PC-9 (cell line): ENCODE data around the gene CDH13. TPM values are rescaled to one million over a fixed set of nuclear protein-coding genes. Genes with fewer than 3 reads are reported as not detected.

Source experiments
- BruUV-seq: library from RNA; stranded (reverse); fragments of 400-500 nt; replicated peaks from 2 replicates; lab custom pipeline; 2021; lab: Mats Ljungman, UMichigan
- CTCF ChIA-PET: fragments of 300-600 bp; sonication (Branson Sonifier 250); formaldehyde crosslinking; loops from one replicate; lab custom pipeline; 2022; ENCODE audit warnings: antibody characterized with exemption; lab: Charles Lee
- POLR2A ChIA-PET: fragments of 300-600 bp; sonication (Branson Sonifier 250); formaldehyde crosslinking; loops from one replicate; lab custom pipeline; 2022; ENCODE audit warnings: antibody characterized with exemption; ENCODE audit not compliant: unreplicated experiment; lab: Charles Lee
- DNase-seq, 2 experiments: peaks; one replicate each; pipeline versions ENCODE4 v3.0.0 to v3.0.0-alpha.2; 2015 to 2022; ENCODE audit warnings: mixed read lengths in 1 of 2
- H2AFZ ChIP-seq: fragments of 200-600 bp; sonication (generic); 2 replicates; pipeline ENCODE4 v1.8.1; 2017; ENCODE audit warnings: antibody characterized with exemption
- H3F3A ChIP-seq: fragments of 200-600 bp; sonication (generic); 2 replicates; pipeline ENCODE4 v1.8.1; 2017; ENCODE audit warnings: antibody characterized with exemption, mild to moderate bottlenecking, low read depth; ENCODE audit not compliant: insufficient read depth
- H3K27ac ChIP-seq: fragments of 200-600 bp; sonication (generic); 2 replicates; pipeline ENCODE4 v1.6.1; 2016; ENCODE audit warnings: mixed run types
- H3K27me3 ChIP-seq: fragments of 200-600 bp; sonication (generic); 2 replicates; pipeline ENCODE4 v1.6.1; 2016; ENCODE audit warnings: low read depth, mixed run types; ENCODE audit not compliant: insufficient read depth
- H3K36me3 ChIP-seq: fragments of 200-600 bp; sonication (generic); 2 replicates; pipeline ENCODE4 v1.6.1; 2016; ENCODE audit warnings: low read depth, mixed run types
- H3K4me1 ChIP-seq: fragments of 200-600 bp; sonication (generic); replicated peaks from 2 replicates; pipeline ENCODE4 v1.6.1; 2016; ENCODE audit warnings: mixed run types; ENCODE audit not compliant: insufficient read depth
- H3K4me2 ChIP-seq: fragments of 200-600 bp; sonication (generic); 2 replicates; pipeline ENCODE4 v1.6.1; 2017; ENCODE audit warnings: mixed run types
- H3K4me3 ChIP-seq: fragments of 200-600 bp; sonication (generic); 2 replicates; pipeline ENCODE4 v1.6.1; 2016; ENCODE audit warnings: mixed run types
- H3K79me2 ChIP-seq: fragments of 200-600 bp; sonication (generic); 2 replicates; pipeline ENCODE4 v1.6.1; 2017; ENCODE audit warnings: low read depth, mixed run types
- H3K9me2 ChIP-seq: fragments of 200-600 bp; sonication (generic); 2 replicates; pipeline ENCODE4 v1.8.1; 2017; ENCODE audit warnings: mild to moderate bottlenecking; ENCODE audit not compliant: insufficient read depth
- H3K9me3 ChIP-seq: fragments of 200-600 bp; sonication (generic); 2 replicates; pipeline ENCODE4 v1.8.1; 2016; ENCODE audit warnings: low read depth; ENCODE audit not compliant: insufficient read depth
- H4K20me1 ChIP-seq: fragments of 200-600 bp; sonication (generic); 2 replicates; pipeline ENCODE4 v1.8.1; 2017; ENCODE audit not compliant: insufficient read depth
- CTCF ChIP-seq: fragments of 200-600 bp; sonication (generic); conservative IDR thresholded peaks from 2 replicates; pipeline ENCODE4 v1.6.1; 2017; ENCODE audit warnings: mixed run types, antibody characterized with exemption, mild to moderate bottlenecking, moderate library complexity
- EZH2 ChIP-seq: fragments of 200-600 bp; sonication (generic); IDR thresholded peaks from 2 replicates; pipeline ENCODE4 v1.8.0; 2017; ENCODE audit warnings: antibody characterized with exemption, low read depth
- intact Hi-C: fragments of 100-400 bp; cut with micrococcal nuclease; formaldehyde crosslinking; loops from one replicate; pipeline ENCODE4 v1.10.0; 2022; ENCODE audit not compliant: unreplicated experiment
- total RNA-seq: library from RNA; stranded (reverse); gene quantifications from 2 replicates; pipeline ENCODE4 v1.2.3, GENCODE V29; 2021

Gene CDH13
- total RNA-seq, 1 experiment from 2014 or later, result 0.24 TPM

DNA sequence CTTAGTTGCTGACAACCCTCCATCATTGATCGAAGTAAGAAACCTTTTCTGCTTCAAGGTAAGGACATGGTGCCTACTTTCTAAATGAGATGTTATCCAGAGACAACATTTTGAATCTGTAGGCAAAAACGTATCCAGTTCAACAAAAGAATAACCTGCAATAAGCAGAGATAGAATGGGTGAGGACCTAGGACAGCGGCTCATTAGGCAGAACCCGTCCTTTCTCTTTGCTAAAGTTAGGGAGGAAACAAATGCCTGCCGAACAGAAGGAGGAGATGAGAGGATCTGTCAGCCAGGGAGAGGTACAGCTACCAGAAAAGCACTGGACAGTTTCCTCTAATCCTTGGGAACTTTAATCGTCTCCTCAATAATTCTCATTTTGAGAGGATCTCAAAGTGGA, 183.3 kb downstream of the CDH13 start:
- CTCF ChIA-PET, result no interaction called here
- no TSS peak for BruUV-seq
- Histone ChIP-seq H3K27me3 (no peaks in the 10 kb centered on the region; the same call in 1 of the 2 replicates), H4K20me1 (no peaks in the 10 kb centered on the region; the same call in 1 of the 2 replicates), H3F3A (no peaks in the 10 kb centered on the region), H3K4me2 (no peak overlapping the region), H3K27ac (no peak overlapping the region), H3K4me1 (no peaks in the 10 kb centered on the region), H3K36me3 (no peaks in the 10 kb centered on the region), H2AFZ (no peak overlapping the region), H3K9me2 (no peaks in the 10 kb centered on the region), H3K4me3 (no peak overlapping the region), H3K79me2 (no peaks in the 10 kb centered on the region), H3K9me3 (no peaks in the 10 kb centered on the region)
- intact Hi-C loops, result no loop called here
- POLR2A ChIA-PET, result no interaction called here
- DNase-seq, result no peak
- TF ChIP-seq EZH2 (no peak), CTCF (no peak)

DNA sequence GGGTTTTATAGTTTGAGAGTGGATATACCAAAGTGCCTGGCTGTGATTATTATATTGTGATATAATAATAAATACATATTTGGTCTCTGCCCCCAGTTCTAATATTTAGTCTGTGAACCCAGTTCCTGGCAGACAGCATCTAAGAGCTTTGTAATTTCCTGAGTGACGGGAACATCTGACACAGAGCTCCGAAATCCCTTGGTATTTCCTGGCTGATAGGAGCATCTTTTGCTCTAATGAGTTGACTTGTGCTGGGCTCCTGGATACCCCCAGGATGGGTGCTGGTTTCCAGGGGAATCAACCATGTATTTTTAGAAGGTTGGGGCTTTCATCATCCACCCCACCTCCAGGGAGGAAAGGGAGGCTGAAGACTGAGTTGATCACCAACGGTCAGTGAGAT, 187.3 kb downstream of the CDH13 start:
- no peak overlapping the region for H3K27ac ChIP-seq
- no peaks in the 10 kb centered on the region for H3K9me2 ChIP-seq
- no peak for DNase-seq
- no peaks in the 10 kb centered on the region for H3K4me1 ChIP-seq
- no peaks in the 10 kb centered on the region for H3F3A ChIP-seq
- H3K36me3 ChIP-seq, result no peaks in the 10 kb centered on the region
- no peaks in the 10 kb centered on the region for H3K9me3 ChIP-seq
- ChIA-PET CTCF (no interaction called here), POLR2A (no interaction called here)
- no peak overlapping the region for H3K4me2 ChIP-seq
- no peaks in the 10 kb centered on the region for H3K79me2 ChIP-seq
- no peaks in the 10 kb centered on the region for H4K20me1 ChIP-seq
- intact Hi-C loops, result no loop called here
- H3K27me3 ChIP-seq, result no peaks in the 10 kb centered on the region; the same call in 1 of the 2 replicates
- TF ChIP-seq EZH2 (no peak), CTCF (no peak)
- BruUV-seq, result no TSS peak
- H2AFZ ChIP-seq, result no peak overlapping the region
- H3K4me3 ChIP-seq, result no peak overlapping the region

DNA sequence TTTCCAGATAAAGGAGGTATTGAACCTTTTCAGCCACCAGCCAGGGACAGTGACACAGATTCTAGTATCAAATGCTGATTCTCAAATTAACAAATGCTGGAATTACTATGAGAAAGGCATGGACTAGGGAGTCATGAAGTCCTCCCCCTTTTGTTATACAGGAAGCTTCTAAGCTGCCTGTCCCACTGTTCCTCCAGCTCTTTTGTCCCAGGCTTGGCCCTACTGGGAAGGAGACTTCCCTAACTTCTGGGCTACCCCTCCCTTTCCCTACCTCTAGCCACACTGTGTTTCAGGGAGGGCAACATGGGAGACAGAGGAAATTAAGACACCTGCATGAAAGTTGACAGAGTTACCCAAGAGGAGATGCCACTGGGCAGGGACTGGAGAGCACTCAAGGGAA, 192.5 kb downstream of the CDH13 start:
- Histone ChIP-seq H3F3A (no peaks in the 10 kb centered on the region), H3K4me1 (no peaks in the 10 kb centered on the region), H3K9me3 (no peaks in the 10 kb centered on the region), H3K27me3 (no peaks in the 10 kb centered on the region), H3K9me2 (no peaks in the 10 kb centered on the region), H3K4me2 (no peak overlapping the region), H3K79me2 (no peaks in the 10 kb centered on the region), H3K4me3 (no peak overlapping the region), H3K36me3 (no peaks in the 10 kb centered on the region), H2AFZ (no peak overlapping the region), H3K27ac (no peak overlapping the region), H4K20me1 (no peaks in the 10 kb centered on the region)
- ChIA-PET POLR2A (no interaction called here), CTCF (no interaction called here)
- intact Hi-C loops, result no loop called here
- TF ChIP-seq EZH2, result no peak
- TF ChIP-seq CTCF, result no peak
- no peak for DNase-seq
- no TSS peak for BruUV-seq
